NCI-H526 (cell line): ENCODE results near the gene ABAT.
A peak's percentile ranks its signal among the peaks of the same experiment; 100 is the strongest.
"Not testable (repeated sequence)": the region's sequence is repeated elsewhere in the genome, so short reads cannot be mapped to it uniquely, and the experiment has no call there.

Source experiments
- DNase-seq, 2 experiments: peaks; one replicate each; lab custom pipeline; 2025; lab: John Stamatoyannopoulos, UW

The ABAT gene

GRCh38 chr16:8785408-8785807 is 111.0 kb downstream of the ABAT start:
- DNase-seq = no peak

- not testable (repeated sequence) for DNase-seq
These were observed 111.9 kb downstream of the ABAT start for GRCh38 chr16:8786316-8786715.

GRCh38 chr16:8788578-8789172 is 114.3 kb downstream of the ABAT start:
- DNase-seq = no peak

- no peak for DNase-seq
These were observed 120.7 kb downstream of the ABAT start for GRCh38 chr16:8795091-8795490.

- DNase-seq = no peak
These were observed 121.4 kb downstream of the ABAT start for GRCh38 chr16:8795818-8796217.

DNA sequence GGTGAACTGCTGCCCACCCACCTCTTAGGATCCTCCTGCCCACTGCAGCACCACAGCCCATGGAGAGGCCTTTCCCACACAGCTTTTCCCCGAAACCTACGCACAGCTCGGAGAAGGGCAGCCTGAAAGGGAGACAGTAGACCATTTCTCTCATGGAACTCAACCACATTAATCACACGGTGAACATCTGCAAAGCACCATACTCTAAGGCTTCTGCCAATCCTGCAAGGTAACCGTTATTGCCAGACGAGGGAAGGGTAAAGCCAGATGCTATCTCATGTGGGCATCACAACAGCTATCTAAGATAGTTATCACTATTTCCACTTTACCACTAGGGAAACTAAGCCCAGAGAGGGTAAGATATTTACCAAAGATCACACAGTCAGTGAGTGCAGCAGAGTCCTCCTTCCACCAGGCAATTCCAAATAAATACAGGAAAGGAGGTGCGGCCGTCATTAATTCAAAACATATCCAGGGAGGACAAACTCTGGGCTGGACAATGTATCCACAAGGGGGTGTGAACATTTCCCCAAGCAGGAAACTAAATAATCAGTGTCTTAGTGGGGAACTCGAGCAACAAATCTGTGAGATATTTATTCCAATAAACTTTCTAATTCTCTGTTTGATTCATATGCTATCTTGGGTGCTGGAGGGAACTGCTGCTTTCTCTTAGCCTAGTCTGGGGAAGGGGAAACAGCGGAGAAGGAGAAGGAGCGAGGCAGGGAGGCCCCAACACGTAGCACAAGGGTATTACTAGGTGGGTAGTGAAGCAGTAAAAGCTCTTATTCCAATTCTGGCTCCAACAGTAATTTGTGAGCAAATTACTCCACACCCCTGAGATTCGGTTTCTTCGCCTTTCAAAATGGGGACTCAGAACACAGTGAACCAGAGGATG is 122.3 kb downstream of the ABAT start:
- no peak for DNase-seq

DNA sequence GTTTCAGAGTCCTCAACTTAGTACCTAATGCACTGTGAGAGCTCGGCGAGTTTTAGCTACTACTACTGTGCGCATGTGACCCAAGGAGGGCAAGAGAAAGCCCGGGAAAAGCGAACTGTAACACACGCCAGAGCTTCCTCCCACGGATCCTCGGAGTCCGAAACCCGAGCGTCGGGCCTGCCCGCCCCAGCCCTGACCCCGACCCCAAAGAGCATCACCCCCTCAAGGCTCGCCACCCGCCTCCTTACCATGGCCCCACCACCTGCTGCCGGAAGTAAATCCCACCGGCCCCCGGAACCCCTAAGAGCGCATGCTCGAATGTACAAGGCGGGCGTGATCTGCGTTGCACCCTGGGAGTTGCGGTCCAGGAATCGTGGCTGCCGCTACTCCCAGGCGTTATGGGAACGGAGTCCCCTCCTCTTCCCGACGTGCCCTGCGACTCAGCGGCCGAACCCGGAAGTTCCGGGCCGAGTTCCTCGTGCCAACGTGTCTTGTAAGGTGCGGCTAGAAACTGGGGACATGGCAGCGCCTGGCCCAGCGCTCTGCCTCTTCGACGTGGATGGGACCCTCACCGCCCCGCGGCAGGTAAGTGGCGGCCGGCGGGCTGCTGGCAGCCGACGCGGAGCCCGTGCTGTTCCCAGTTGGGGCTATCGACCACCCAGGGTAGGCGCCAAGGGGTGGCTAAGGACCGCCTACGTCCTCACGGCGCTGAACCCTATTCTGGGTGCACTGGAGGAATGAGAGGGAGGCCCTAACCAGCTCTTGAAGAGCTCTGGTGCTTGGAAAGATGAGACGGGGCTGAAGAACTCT is 123.2 kb downstream of the ABAT start, which contains the start of the genes PMM2 and TMEM186:
Gene PMM2, plus strand, starts transcription at position 476 of the 810 bp plus-strand sequence. Its CDS starts 44 bp downstream, at position 520.
Gene TMEM186, minus strand, starts transcription at position 276 of the 810 bp plus-strand sequence. Its CDS starts 25 bp downstream, at position 251.
- DNase-seq = peak; percentile 92 to 97

DNA sequence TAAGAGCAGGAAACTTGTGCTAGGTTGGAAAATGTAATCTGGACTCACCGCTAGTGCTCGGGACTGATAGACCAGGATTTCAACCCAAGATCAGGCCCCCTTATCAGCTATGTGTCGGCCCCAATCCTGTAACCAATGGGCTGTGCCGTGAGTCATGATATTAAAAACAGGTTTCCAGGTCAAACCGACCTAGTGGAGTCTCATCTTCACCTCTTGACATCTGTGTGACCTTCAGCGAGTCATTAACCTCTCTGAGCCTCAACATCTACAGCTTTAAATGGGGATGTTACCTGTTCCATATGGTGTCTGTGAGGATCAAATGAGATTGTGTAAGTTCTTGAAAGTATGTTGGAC is 123.7 kb downstream of the ABAT start:
- no peak for DNase-seq

DNA sequence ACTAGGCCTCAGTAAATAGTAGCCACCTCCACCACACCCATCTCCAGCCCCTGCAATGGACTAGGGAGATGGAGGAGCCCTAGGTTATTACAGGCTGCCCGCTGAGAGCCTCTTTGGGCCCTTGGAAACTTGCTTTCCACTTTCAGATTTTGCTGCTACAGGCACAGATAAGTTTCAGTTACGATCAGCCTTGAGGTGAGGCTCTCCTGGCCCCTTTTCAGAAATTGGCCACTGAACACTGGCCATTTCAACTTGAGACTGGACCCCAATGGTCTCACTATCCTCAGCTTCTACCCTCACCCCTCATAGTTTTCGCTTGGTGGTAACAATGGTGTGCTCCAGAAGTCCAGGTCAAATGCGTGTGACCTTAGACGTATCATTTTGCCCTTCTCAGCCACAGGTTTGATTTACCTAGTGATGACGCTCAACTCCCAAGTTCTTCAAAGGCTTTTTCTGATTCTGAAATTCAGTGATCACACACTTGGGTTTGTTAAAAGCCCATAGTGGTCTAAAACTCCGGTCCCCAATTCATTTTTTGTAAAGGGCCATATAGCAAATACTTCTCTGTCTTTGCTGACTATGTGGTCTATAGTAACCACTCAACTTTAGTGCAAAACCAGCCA is 124.2 kb downstream of the ABAT start:
- no peak for DNase-seq

DNA sequence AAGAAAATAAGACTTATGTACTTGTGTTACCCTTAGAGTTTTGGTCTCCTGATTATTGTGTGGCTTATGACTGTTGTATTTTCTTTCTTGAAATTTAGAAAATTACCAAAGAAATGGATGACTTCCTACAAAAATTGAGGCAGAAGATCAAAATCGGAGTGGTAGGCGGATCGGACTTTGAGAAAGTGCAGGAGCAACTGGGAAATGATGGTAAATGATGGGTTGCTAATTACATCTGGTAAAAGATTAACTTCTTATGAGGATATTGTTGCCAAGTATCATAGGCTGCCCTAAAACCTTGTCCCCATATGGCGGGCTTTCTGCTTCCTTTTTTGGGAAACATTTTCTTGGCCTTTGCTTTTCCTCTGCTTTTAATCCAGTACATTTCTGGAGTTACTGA is 127.3 kb downstream of the ABAT start:
- DNase-seq = no peak

GRCh38 chr16:8803733-8804132 is 129.3 kb downstream of the ABAT start:
- not testable (repeated sequence) for DNase-seq

GRCh38 chr16:8804313-8804712 is 129.9 kb downstream of the ABAT start:
- no peak for DNase-seq

DNA sequence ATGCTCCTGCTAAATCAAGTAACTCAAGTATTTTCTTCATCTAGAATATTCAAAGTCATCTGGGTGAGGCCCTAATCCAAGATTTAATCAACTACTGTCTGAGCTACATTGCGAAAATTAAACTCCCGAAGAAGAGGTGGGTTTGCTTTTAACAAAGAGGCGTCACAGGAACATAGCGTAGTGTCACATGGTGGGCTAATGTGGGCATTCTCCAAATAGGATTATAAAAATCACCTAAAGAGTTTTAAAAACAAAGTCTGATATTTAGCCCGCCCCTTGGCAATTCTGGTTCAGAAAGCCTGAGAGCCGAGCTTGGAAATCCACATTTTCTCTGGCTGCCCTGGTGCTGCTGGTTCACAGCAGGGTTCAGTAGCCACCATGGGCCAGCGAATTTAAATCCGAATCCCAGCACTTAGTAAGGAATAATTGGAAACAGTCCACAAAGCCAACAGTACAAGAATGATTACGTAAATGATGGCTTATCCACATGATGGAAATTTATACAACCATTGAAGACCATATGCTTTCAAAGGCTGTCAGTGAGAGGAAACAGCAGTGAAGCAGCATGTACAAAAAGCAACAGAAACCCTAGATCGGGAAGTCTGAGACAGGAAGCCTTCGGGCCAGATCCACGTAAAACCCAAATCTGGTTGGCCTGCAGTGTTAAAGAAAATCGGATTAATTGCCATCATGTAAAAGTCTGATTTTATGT is 132.0 kb downstream of the ABAT start:
- no peak for DNase-seq

- no peak for DNase-seq
These were observed 132.8 kb downstream of the ABAT start for GRCh38 chr16:8807189-8807588.

- DNase-seq = no peak
These were observed 133.6 kb downstream of the ABAT start for GRCh38 chr16:8808009-8808408.

GRCh38 chr16:8808613-8809353 is 134.4 kb downstream of the ABAT start:
- no peak for DNase-seq

DNA sequence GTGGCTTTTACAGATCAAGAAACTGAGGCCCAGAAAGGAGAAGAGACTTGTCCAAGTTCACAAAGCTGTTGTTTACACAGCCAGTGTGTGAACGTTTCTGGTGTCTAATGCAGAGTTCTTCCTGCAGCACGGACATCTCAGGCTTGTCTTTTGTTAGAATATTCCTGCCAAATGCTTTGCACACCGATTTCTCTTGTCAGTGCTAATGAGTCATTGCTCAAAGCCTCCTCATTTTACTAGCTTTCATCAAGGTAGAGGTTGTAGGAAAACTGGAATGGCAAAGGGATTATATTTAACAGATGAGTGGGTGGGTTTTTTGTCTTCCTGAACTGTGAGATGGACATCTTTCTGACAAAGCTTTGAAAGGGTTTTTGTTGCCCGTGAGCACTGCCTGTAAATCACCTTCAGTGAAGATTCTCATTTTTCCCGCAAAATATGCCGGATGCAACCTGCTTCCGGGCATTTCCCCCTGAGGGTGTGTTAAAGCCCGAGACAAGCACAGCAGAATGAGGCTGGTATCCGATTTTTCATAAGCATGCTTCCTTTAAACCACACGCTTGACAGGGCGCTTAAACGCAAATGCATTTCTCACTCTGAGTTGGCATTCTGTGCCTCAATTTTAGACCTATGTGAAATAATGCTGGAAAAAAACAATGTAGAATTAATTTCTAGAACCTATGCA is 137.9 kb downstream of the ABAT start:
- DNase-seq = no peak

- no peak for DNase-seq
These were observed 139.8 kb downstream of the ABAT start for GRCh38 chr16:8814095-8814806.

DNA sequence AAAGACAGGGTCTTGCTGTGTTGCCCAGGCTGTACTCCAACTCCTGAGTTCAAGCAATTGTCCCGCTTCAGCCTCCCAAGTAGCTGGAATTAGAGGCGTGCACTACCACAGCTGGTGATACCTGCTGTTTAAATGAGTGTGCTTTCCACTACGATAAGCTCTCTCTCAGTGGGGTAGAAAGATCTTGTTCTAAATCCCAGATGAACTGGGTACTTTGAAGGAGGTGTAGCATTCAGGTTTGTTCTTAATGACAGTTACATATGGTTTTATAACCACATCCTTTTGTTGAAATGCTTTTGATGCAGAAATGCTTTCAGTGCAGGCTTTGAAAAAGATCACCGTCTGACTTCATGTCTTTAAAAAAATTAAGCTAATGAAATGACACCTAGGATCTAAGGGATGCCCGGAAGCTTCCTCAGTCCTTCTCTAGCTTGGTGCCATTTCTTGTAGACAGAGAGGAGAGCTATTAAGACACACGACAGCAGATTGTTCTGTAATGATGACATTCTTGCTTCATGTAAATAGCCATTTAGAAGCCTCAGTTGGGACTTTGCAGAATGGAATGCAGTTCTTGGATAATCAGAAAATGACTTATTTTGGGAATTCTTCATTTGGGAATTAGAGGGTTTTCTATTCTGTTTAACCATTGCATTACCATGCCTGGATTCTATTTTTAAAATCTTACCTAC is 142.7 kb downstream of the ABAT start:
- no peak for DNase-seq
